ENCODE results near the gene HNRNPUL1.

GRCh38 chr19:41328842-41329225 lies 64.7 kb downstream of the HNRNPUL1 start:
- TF ChIP-seq CTCF (conservative IDR thresholded peaks at IDR 0.05; ENCODE audit: low read length) (no peak), EZH2phosphoT487 (IDR thresholded peaks at IDR 0.05; ENCODE audit: borderline replicate concordance) (no peak)

Data from Loucy (cell line).